IPS-18a (cell line): Measurements from ENCODE around the gene TEX19.

Experiments
- H3K27ac ChIP-seq: one replicate; pipeline ENCODE4 v1.5.1; 2013; ENCODE audit warnings: low read length
- H3K27me3 ChIP-seq: one replicate; pipeline ENCODE4 v1.6.1; 2013; ENCODE audit warnings: mild to moderate bottlenecking, low read length; ENCODE audit not compliant: control insufficient read depth, insufficient read depth
- H3K36me3 ChIP-seq: one replicate; pipeline ENCODE4 v1.6.1; 2013; ENCODE audit warnings: low read depth, low read length; ENCODE audit not compliant: control insufficient read depth
- H3K4me1 ChIP-seq: one replicate; pipeline ENCODE4 v1.6.1; 2013; ENCODE audit warnings: low read depth, low read length; ENCODE audit not compliant: control insufficient read depth
- H3K4me3 ChIP-seq: one replicate; pipeline ENCODE4 v1.5.1; 2013; ENCODE audit warnings: low read length
- H3K9ac ChIP-seq: one replicate; pipeline ENCODE4 v1.6.1; 2013; ENCODE audit warnings: mild to moderate bottlenecking, low read length, moderate library complexity
- H3K9me3 ChIP-seq: one replicate; pipeline ENCODE4 v1.6.1; 2013; ENCODE audit warnings: low read depth, low read length; ENCODE audit not compliant: control insufficient read depth

Gene TEX19

DNA sequence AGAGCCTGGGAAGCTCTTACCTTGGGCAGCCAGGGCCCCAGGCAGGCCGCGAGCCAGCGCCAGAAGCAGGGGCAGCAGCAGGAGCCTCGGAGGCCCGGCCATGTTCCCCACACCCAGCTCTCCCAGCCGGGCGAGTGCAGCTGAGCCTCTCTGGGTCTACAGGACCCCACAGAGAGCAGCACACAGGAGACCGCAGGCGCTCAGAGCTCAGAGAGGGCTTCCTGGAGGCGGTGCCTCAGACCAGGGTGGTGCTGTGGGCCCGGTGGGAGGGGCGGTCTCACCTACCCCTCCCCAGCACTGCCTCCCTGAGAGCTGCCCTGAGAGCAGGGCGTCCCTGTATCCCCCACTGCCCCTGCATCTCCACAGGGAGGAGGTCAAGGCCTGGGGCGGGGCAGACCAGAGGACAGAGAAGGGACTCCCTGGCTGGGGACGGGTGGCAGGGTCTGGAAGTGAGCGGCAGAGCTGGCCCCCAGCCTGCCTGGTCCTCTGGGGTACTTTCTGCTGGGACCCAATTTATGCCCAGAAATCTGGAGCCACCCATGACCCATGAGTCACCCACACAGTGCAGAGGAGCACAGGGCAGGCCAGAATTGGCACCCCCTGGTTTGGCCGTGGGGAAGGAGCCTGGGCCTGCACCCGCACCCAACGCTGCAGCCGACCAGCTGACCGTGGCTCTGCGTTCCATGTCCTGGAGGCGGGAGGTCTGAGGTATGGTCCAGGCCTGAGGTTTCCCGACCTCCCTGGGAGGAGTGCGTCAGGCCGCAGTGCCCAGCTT lies 41.5 kb upstream of the TEX19 start, which contains the start of gene CD7:
TSS of gene CD7 (minus strand) at position 215 of the 775 bp plus-strand sequence. CDS start at position 102, 113 bp downstream.
- Histone ChIP-seq H3K36me3 (no peaks in the 10 kb centered on the region), H3K9me3 (no peaks in the 10 kb centered on the region), H3K9ac (no peak within 1 kb of the TSS), H3K4me3 (no peak within 1 kb of the TSS), H3K27me3 (no peaks in the 10 kb centered on the region), H3K27ac (no peak within 1 kb of the TSS), H3K4me1 (no peaks in the 10 kb centered on the region)

- no peaks in the 10 kb centered on the region for H3K9me3 ChIP-seq
- H3K36me3 ChIP-seq, result no peaks in the 10 kb centered on the region
- H3K9ac ChIP-seq, result no peak overlapping the region
- H3K27me3 ChIP-seq, result no peaks in the 10 kb centered on the region
- no peak overlapping the region for H3K27ac ChIP-seq
- no peaks in the 10 kb centered on the region for H3K4me1 ChIP-seq
- H3K4me3 ChIP-seq, result no peak overlapping the region
Measured at GRCh38 chr17:82318169-82318498, 40.9 kb upstream of the TEX19 start.

GRCh38 chr17:82318772-82319606 lies 40.1 kb upstream of the TEX19 start:
- Histone ChIP-seq H3K4me3 (no peak overlapping the region), H3K27ac (no peak overlapping the region), H3K27me3 (no peaks in the 10 kb centered on the region), H3K9ac (no peak overlapping the region), H3K9me3 (no peaks in the 10 kb centered on the region), H3K36me3 (no peaks in the 10 kb centered on the region), H3K4me1 (no peaks in the 10 kb centered on the region)

- Histone ChIP-seq H3K4me1 (no peaks in the 10 kb centered on the region), H3K36me3 (no peaks in the 10 kb centered on the region), H3K9me3 (no peaks in the 10 kb centered on the region), H3K27me3 (no peaks in the 10 kb centered on the region), H3K4me3 (no peak overlapping the region), H3K9ac (no peak overlapping the region), H3K27ac (no peak overlapping the region)
Measured at GRCh38 chr17:82319619-82320062, 39.4 kb upstream of the TEX19 start.

- H3K27ac ChIP-seq, result no peak overlapping the region
- H3K9me3 ChIP-seq, result no peaks in the 10 kb centered on the region
- H3K4me1 ChIP-seq, result no peaks in the 10 kb centered on the region
- H3K9ac ChIP-seq, result no peak overlapping the region
- no peaks in the 10 kb centered on the region for H3K27me3 ChIP-seq
- H3K36me3 ChIP-seq, result no peaks in the 10 kb centered on the region
- no peak overlapping the region for H3K4me3 ChIP-seq
Measured at GRCh38 chr17:82320140-82320840, 38.8 kb upstream of the TEX19 start.

GRCh38 chr17:82320956-82321927 lies 37.8 kb upstream of the TEX19 start:
- H3K4me3 ChIP-seq, result no peak overlapping the region

DNA sequence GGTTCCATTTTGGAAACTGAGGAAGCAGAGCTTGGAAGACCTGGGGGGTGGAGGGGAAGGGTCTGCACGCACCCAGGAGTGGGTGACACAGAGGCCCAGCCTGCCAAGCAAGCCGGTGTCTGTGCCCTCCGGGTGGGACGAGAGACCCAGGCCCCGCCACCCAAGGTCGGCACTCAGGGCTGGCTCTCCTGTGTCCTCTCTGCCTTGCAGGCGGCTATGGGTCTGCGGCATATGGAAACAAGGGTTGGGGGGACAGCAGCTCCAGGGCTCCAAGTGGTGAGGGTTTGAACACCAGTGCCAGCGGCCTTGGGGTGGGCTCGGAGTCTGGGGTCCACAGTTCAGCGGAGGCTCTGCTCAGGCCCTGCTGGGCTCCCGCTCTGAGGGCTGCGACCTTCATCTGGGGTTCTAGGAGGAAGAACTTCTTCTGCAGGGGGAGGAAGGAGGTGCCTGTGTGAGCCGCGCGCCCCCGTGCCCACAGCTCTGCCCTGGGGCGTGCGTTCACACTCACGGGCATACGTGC lies 37.0 kb upstream of the TEX19 start:
- Histone ChIP-seq H3K4me1 (peaks cover 3% of the 10 kb centered on the region), H3K27me3 (no peaks in the 10 kb centered on the region), H3K9me3 (no peaks in the 10 kb centered on the region), H3K4me3 (no peak overlapping the region), H3K27ac (no peak overlapping the region), H3K9ac (no peak overlapping the region), H3K36me3 (no peaks in the 10 kb centered on the region)

More at GRCh38 chr17:82320956-82321927, 37.8 kb upstream of the TEX19 start:
- Histone ChIP-seq H3K27ac (no peak overlapping the region), H3K27me3 (no peaks in the 10 kb centered on the region), H3K4me1 (no peaks in the 10 kb centered on the region), H3K36me3 (no peaks in the 10 kb centered on the region), H3K9ac (no peak overlapping the region), H3K9me3 (no peaks in the 10 kb centered on the region)

DNA sequence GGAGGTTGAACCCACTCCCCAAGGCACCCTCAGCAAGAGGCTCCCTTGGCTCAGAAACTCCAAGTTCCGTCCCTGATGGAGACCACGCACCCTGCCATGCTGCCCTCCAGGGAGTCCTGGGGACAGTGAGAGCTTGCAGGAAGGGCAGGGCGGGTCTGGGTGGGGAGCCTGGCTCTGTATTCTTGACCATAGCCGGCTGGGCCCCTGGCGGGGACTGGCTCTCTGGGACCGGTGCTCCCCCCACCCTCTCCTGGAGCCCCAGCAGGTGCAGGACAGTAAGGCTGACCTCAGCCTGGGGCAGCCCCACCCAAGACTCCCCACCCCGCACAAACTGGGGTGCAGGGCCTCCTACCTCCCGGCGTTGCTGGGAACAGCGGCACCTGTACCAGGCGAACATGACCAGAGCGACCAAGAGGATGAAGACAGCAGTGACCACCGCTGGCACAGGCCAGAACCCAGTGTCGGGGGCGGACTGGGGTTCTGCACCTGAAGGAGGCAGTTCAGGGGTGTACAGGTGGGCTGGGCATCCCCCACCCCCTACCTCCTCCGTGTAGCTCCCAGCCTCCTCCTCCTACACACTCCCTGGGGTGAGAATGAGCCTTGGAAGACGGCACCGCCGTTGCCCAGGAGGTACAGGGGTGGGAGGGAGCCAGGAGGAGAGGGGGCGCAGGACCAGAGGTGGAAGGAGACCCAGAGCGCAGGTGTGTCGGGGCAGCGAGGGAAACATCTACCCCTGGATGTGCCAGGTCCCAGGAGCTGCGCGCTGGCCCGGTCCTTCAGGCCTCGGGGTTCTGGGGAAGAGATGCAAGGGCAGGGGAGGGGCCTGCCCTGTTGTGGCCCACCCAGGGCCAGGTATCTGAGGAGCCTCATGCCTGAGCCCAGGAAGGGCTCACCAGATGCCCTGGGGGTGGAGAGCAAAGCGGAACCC lies 36.3 kb upstream of the TEX19 start:
- H3K9ac ChIP-seq, result no peak overlapping the region
- no peak overlapping the region for H3K27ac ChIP-seq
- H3K4me3 ChIP-seq, result no peak overlapping the region
- H3K27me3 ChIP-seq, result no peaks in the 10 kb centered on the region
- H3K36me3 ChIP-seq, result no peaks in the 10 kb centered on the region
- H3K9me3 ChIP-seq, result no peaks in the 10 kb centered on the region
- peaks cover 10% of the 10 kb centered on the region for H3K4me1 ChIP-seq

DNA sequence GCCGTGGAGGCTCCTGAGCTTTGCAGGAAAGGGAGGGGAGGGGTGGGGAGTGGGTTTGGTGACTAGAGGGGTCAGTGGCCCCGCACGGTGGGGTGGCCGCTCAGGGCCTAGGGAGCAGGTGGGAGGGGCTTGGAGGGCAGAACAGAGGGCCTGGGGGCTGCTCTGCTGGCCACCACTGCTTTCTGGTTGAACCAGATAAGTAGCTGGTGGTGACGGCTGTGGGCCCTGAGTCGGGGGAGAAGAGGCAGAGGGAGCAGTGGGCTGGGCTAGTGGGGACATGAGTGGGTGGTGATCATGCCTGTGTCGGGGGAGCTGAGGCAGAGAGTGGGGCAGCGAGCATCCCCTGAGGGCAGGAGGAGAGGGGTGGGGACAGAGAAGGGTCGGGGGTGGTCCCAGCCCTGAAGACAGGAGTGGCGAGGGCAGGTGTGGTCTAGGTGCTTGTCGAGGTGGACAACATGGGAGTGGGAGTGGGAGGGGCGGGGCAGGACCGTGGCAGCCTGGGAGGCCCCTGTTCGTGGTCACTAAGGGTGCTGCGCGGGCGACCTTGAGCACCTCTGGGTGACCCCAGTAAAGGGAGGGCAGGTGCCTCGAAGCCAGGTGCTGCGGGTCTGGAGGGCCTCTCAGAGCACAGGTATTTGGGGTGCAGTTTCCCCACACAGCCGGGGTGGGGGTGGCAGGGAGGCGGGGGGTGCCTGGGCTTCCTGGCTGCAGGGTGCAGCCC lies 35.4 kb upstream of the TEX19 start:
- Histone ChIP-seq H3K4me3 (no peak overlapping the region), H3K27me3 (no peaks in the 10 kb centered on the region), H3K9me3 (no peaks in the 10 kb centered on the region), H3K9ac (no peak overlapping the region), H3K27ac (no peak overlapping the region), H3K4me1 (peaks cover 10% of the 10 kb centered on the region), H3K36me3 (no peaks in the 10 kb centered on the region)
